Muscle of arm (tissue), 12 donors: ENCODE measurements around the gene CYP26B1. TPM values are rescaled to one million over a fixed set of nuclear protein-coding genes. Genes with fewer than 3 reads are reported as not detected.

Source experiments
- DNase-seq: peaks from one replicate; pipeline ENCODE4 v3.0.0-alpha.2; 2013
- polyA plus RNA-seq, 12 donors: library from polyadenylated mRNA; unstranded; fragments of 120-200 nt; gene quantifications; one replicate each; pipeline ENCODE4 v1.2.1, GENCODE V29; 2013; ENCODE audit not compliant: insufficient read length in 12 of 12

CYP26B1 gene
- polyA plus RNA-seq, 12 donors = 6.0 to 20.3 (median 11.4) TPM; not detected in 1

- no peak for DNase-seq
These were observed 63.7 kb downstream of the CYP26B1 start for GRCh38 chr2:72083751-72084583.

- DNase-seq = no peak
These were observed 64.8 kb downstream of the CYP26B1 start for GRCh38 chr2:72082887-72083286.

DNA sequence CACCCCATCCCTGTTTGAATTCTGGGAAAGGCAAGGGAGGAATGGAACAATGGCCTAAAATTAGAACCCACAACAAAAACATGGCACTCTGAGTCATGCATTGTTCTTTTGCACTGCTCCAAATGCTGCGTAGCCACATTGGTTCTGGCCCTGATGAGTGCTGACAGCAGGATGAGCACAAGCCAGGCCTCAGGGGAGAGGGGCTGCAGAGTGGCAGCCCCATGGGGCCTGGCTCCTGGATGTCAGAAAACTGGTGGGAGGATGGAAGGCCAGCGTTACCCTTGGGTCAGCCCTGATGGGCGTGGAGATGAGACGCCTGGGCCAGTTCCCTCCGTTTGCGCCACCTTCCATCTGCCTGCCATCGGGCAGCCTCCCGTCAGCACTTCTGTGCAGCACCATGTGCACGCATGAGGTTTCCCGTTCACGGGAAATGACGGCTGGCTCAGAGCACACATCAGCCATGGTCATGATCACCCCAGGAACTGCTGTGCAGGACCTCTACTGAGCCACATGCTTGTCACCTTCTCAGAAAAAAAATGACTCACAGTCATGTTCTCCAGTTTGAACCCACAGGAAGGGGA is 65.6 kb downstream of the CYP26B1 start:
- DNase-seq = no peak

- no peak for DNase-seq
These were observed 66.2 kb downstream of the CYP26B1 start for GRCh38 chr2:72081451-72081850.

GRCh38 chr2:72080286-72081145 is 67.1 kb downstream of the CYP26B1 start:
- no peak for DNase-seq
